ENCODE results near the gene ROGDI. TPM values are rescaled to one million over a fixed set of nuclear protein-coding genes. Genes with fewer than 3 reads are reported as not detected.

Gene ROGDI
- total RNA-seq, 1 experiment from 2014 or later: 36.4 TPM

DNA sequence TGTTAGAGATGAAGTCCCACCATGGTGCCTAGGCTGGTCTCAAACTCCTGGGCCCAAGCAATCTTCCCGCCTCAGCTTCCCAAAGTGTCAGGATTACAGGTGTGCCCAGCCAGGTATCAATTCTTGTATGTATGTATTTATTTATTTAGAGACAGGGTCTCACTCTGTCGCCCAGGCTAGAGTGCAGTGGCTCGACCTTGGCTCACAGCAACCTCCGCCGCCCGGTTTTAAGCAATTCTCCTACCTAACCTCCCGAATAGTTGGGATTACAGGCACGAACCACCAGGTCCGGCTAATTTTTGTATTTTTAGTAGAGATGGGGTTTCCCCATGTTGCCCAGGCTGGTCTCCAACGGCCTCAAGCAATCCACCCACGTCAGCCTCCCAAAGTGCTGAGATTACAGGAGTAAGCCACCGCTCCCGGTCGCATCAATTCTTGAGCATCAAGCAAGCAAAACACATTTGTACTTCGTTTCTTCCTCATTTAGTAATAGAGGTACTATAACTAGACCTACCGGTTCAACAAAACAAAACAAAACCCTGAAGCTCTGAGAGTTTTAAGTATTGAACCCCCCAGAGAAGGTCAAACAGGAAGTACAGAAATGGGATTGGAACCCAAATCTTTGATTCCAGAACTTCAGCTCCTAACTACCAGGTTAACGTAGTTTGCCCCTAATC lies 34.4 kb downstream of the ROGDI start:
- no peak overlapping the region for H4K8ac ChIP-seq (replicated peaks; ENCODE audit: insufficient read length, low read depth, low read length)
- Mint-ChIP-seq H3K9me3 (no peaks in the 10 kb centered on the region), H3K27me3 (ENCODE audit: low read depth) (no peaks in the 10 kb centered on the region), H3K4me3 (peak overlapping the region; percentile 73 to 84), H3K36me3 (ENCODE audit: insufficient read depth in 1 of 3, low read depth in 3 of 3) (peaks cover 0 to 18% (median 10%) of the 10 kb centered on the region in 3 experiments; a peak in 5 of 7 replicates), H3K27ac (peak overlapping the region; percentile 65 to 97 (median 93); a peak in 5 of 7 replicates), H3K4me1 (peaks cover 22 to 24% of the 10 kb centered on the region in 2 experiments)
- no peaks in the 10 kb centered on the region for H3K9me3 ChIP-seq (ENCODE audit: control insufficient read depth, low read depth, low read length)
- no peak overlapping the region for H3T11ph ChIP-seq (ENCODE audit: low read length)
- H2BK5ac ChIP-seq (ENCODE audit: insufficient read length, low read length): no peak overlapping the region
- H3K4me1 ChIP-seq (ENCODE audit: insufficient read depth, low read length): no peaks in the 10 kb centered on the region
- H3K23ac ChIP-seq (ENCODE audit: insufficient read length, low read depth, low read length): no peak overlapping the region
- H3K79me2 ChIP-seq (ENCODE audit: insufficient read depth, low read length): no peaks in the 10 kb centered on the region
- peaks cover 8% of the 10 kb centered on the region for H3K23me2 ChIP-seq (ENCODE audit: insufficient read length, low read depth, low read length, poor library complexity, severe bottlenecking)
- TF ChIP-seq, protein P1, sequence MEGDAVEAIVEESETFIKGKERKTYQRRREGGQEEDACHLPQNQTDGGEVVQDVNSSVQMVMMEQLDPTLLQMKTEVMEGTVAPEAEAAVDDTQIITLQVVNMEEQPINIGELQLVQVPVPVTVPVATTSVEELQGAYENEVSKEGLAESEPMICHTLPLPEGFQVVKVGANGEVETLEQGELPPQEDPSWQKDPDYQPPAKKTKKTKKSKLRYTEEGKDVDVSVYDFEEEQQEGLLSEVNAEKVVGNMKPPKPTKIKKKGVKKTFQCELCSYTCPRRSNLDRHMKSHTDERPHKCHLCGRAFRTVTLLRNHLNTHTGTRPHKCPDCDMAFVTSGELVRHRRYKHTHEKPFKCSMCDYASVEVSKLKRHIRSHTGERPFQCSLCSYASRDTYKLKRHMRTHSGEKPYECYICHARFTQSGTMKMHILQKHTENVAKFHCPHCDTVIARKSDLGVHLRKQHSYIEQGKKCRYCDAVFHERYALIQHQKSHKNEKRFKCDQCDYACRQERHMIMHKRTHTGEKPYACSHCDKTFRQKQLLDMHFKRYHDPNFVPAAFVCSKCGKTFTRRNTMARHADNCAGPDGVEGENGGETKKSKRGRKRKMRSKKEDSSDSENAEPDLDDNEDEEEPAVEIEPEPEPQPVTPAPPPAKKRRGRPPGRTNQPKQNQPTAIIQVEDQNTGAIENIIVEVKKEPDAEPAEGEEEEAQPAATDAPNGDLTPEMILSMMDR (conservative IDR thresholded peaks at IDR 0.05): no peak
- no peaks in the 10 kb centered on the region for H3K27me3 ChIP-seq (ENCODE audit: insufficient read depth, low read length)
- H3K56ac ChIP-seq (ENCODE audit: insufficient read length, low read depth, low read length): no peak overlapping the region
- H2BK20ac ChIP-seq (ENCODE audit: low read depth, low read length, poor library complexity, severe bottlenecking): no peak overlapping the region
- H4K5ac ChIP-seq (ENCODE audit: insufficient read length, low read depth, low read length): no peak overlapping the region
- H2BK15ac ChIP-seq (ENCODE audit: low read depth, low read length): no peak overlapping the region
- H3K14ac ChIP-seq (ENCODE audit: insufficient read depth, low read length): peak overlapping the region; percentile 6; the same call in 1 of the 2 replicates
- H3K18ac ChIP-seq (ENCODE audit: insufficient read length, low read depth, low read length): peak overlapping the region; percentile 18
- no peak overlapping the region for H3K4ac ChIP-seq (ENCODE audit: low read depth, low read length)
- no peaks in the 10 kb centered on the region for H3K79me1 ChIP-seq (ENCODE audit: insufficient read depth, low read depth, low read length, poor library complexity, severe bottlenecking)
- H4K91ac ChIP-seq (ENCODE audit: insufficient read length, low read depth, low read length): no peak overlapping the region
- no peak overlapping the region for H2BK12ac ChIP-seq (ENCODE audit: insufficient read length, low read depth, low read length)
- H2AFZ ChIP-seq (ENCODE audit: low read length): no peak overlapping the region
- WGBS (ENCODE audit: extremely low coverage, insufficient read length, low lambda C conversion rate): no CpG with 5 or more reads among the region's 17 CpGs
- no peak overlapping the region for H2AK5ac ChIP-seq (ENCODE audit: insufficient read length, low read length)
- H2BK120ac ChIP-seq (ENCODE audit: low read depth, low read length, poor library complexity, severe bottlenecking): no peak overlapping the region
- H3K4me2 ChIP-seq (ENCODE audit: insufficient read depth, insufficient read length, low read length): peak overlapping the region; percentile 92
- DNase-seq: no peak
- H3K27ac ChIP-seq (ENCODE audit: insufficient read length, low read depth, low read length): no peak overlapping the region
- H4K20me1 ChIP-seq (ENCODE audit: control insufficient read depth, insufficient read depth, insufficient read length): no peaks in the 10 kb centered on the region
- H3K9ac ChIP-seq (ENCODE audit: extremely low read depth, insufficient read length, low read length): peak overlapping the region; percentile 76
